GM18951 (cell line): ENCODE data around the gene NPY5R.

Experiments used
- POLR2A ChIP-seq: IDR thresholded peaks from 4 replicates; pipeline ENCODE4 v1.6.1; 2011; ENCODE audit warnings: mild to moderate bottlenecking; ENCODE audit not compliant: insufficient read length, insufficient read depth; ENCODE audit errors: extremely low read depth
- in situ Hi-C: fragments of 300-500 bp; cut with MboI; formaldehyde crosslinking; loops from one replicate; pipeline ENCODE4 v1.12.0; 2022; ENCODE audit warnings: low sequenced_read_pairs, mixed read lengths, inconsistent platforms; ENCODE audit not compliant: unreplicated experiment

Gene NPY5R

GRCh38 chr4:163343604-163344146 lies at the start of gene NPY5R:
Gene NPY5R (plus strand): TSS chr4:163343892. CDS start chr4:163350274, 6,382 bp downstream.
- in situ Hi-C loops = loop anchor here (25.0 kb wide), 2 partner anchors 281 to 856 kb away; no protein-coding TSS in a partner anchor
- TF ChIP-seq POLR2A = no peak

- in situ Hi-C loops = no loop called here
- TF ChIP-seq POLR2A = no peak
Measured at GRCh38 chr4:163295138-163295537, 48.6 kb upstream of the NPY5R start.

DNA sequence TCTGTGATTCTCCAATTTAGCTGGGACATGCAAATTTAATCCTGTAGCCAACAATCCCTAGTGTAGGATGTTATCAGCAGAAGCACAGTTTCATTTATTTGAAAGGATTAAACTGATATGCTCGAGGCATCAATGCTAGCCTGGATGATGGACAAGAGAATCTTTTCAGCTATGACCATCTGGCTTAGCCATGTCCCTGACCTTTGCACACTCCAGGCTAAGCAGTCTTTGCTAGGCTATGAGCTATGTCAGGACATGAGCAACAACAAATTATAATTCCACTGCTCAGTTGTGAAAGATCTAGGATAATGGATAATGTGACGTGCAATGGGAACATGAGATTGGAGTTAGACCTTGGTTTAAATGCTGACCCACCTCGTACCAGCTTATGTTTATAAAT lies 43.2 kb upstream of the NPY5R start:
- no peak for TF ChIP-seq POLR2A
- in situ Hi-C loops = no loop called here

DNA sequence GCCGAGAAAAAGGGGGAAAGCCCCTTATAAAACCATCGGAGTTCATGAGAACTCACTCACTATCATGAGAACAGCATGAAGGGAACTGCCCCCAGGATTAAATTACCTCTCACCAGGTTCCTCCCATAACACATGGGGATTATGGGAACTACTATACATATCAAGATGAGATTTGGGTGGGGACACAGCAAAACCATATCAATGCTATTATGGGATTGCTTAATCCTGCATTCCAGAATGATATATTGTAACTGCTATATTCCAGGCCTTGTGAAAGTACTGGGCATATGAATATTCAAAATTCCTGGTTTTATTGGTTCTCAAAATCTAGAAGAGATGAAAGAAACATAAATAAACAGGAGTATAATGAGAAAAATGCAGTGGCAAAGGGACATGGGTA lies 40.6 kb upstream of the NPY5R start:
- TF ChIP-seq POLR2A = no peak
- in situ Hi-C loops = no loop called here

GRCh38 chr4:163309466-163309865 lies 34.2 kb upstream of the NPY5R start:
- in situ Hi-C loops = no loop called here
- TF ChIP-seq POLR2A = no peak

DNA sequence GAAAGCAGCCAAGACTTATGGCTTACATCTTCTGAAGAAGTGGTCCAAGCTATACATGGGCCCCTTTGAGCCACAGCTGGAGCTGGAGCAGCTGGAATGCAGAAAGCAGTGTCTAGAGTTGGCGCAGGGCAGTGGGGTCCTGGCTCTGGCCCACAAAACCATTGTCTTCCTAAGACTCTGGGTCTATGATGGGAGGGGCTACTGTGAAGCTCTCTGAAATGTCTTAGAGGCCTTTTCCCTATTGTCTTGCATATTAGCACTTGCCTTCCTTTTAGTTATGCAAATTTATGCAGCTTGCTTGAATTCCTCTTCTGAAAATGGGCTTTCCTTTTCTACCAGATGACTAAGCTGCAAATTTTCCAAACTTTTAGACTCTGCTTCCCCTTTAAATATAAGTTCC lies 26.6 kb upstream of the NPY5R start:
- TF ChIP-seq POLR2A = no peak
- in situ Hi-C loops = no loop called here

DNA sequence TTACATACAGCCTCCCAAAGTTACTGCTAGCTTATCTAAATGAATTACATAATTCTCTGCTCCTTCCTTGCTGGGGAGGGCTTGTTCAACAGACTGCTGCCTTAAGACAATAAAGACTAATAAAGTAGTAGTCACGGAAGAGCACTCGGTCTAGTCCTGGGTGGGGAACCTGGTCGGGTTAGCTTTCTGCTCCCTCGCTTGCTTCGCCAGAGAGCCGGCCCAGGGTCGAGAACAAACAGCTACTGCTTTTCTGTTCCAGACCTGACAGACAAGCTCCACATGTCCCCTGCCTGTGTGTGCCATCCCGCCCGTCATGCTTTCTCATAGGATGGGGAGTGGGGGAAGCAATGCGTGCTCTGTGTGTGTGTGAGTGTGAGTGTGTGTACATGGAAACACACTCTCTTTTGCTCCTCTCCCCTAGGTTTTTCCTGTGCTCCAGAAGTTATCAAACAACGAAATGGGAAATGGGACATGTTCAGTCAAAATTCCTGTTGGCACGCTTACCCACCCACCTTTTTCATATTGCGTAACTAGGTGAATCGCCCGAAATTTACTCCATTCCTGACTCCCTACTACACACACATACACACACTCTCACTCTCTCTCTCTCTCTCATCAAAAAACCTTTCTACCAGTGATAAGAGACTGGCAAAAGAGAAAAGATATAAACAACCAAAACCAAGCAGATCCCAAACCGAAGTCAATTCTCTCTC lies 12.6 kb upstream of the NPY5R start:
- in situ Hi-C loops = loop anchor here (10.0 to 25.0 kb wide), 3 partner anchors 226 to 844 kb away; no protein-coding TSS in a partner anchor
- TF ChIP-seq POLR2A = no peak

DNA sequence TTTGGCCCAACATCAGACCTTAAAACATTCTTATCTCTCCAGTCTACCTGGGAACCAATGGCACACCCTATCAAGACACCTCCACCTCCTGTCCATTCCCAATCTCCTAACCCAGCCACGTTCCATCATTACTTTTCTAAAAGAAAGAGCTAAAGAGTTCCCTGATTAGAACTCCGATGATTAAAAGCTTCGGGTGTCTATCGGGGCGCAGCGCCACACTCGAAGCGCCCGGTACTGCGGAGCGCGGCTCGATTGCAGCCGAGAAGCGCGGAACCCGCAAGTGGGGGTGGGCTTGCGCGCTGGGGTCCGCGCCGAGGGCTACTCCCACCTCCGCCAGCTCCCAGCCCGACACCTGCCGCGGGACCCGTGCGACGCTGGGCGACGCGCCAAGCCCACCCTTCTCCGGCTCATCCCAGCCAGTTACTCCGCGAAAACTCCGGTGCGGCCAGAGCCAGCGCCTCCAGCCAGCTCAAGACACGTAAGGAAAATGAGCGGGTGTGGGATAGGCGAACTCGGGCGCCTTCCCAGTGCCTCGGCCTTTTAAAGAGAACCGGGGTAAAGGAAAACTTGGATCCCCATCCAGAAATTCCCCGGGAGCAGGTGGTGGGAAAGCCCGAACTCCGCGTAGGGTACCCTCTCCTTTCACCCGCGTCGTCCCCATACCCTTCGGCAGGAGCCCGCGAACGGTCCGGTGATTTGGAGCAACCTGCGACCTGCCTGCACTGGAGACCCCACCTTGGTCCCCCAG lies 11.9 kb upstream of the NPY5R start:
- in situ Hi-C loops = loop anchor here (10.0 to 25.0 kb wide), 3 partner anchors 227 to 845 kb away; no protein-coding TSS in a partner anchor
- TF ChIP-seq POLR2A = no peak

GRCh38 chr4:163332526-163333406 lies 10.9 kb upstream of the NPY5R start, which contains the start of gene NPY1R:
Gene NPY1R (minus strand): TSS chr4:163332596. CDS start chr4:163326554, 6,042 bp downstream.
- no peak for TF ChIP-seq POLR2A
- in situ Hi-C loops = loop anchor here (10.0 to 25.0 kb wide), 3 partner anchors 228 to 845 kb away; no protein-coding TSS in a partner anchor

DNA sequence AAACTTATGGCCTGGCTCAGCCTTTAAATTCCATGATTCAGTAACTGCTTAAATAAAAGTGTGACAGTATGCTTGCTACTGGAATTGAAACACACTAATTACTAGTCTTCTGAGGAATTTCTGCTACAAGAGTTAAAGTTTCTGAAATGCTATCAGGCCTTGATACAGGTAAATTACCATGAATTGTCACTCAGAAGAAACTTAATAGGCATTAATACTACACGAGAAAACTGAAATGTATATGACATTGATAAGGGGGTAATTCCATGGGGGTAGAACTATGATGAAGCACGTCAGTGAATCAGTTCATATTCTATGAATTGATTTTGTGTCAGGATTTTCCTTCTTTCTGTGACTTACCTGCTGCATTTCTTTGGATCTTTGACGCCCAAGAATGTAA lies 8.3 kb upstream of the NPY5R start:
- in situ Hi-C loops = loop anchor here (10.0 to 25.0 kb wide), 3 partner anchors 231 to 848 kb away; no protein-coding TSS in a partner anchor

GRCh38 chr4:163344147-163345125 lies 744 bp downstream of the NPY5R start:
- TF ChIP-seq POLR2A = no peak
- in situ Hi-C loops = loop anchor here (25.0 kb wide), 2 partner anchors 282 to 857 kb away; no protein-coding TSS in a partner anchor

More for the DNA sequence above, 8.3 kb upstream of the NPY5R start:
- TF ChIP-seq POLR2A = no peak
